Thyroid gland (tissue), 4 donors: ENCODE data around the gene MAGOHB. TPM values are rescaled to one million over a fixed set of nuclear protein-coding genes. Genes with fewer than 3 reads are reported as not detected.
"Not testable (repeated sequence)": the region's sequence is repeated elsewhere in the genome, so short reads cannot be mapped to it uniquely, and the experiment has no call there.

Experiments used
- DNase-seq, 2 donors: peaks; one replicate each; pipeline ENCODE4 v3.0.0-alpha.2; 2019
- H3K27ac ChIP-seq, 3 donors: fragments of 200-600 bp; sonication (generic); 1 replicate in 2 of 3; 2 replicates in 1 of 3; pipeline ENCODE4 v1.5.1; 2016 to 2019; ENCODE audit warnings: mild to moderate bottlenecking in 1 of 3, moderate library complexity in 1 of 3
- H3K27me3 ChIP-seq: fragments of 200-600 bp; sonication (generic); one replicate; pipeline ENCODE4 v1.5.1; 2019
- H3K36me3 ChIP-seq, 2 donors: fragments of 200-600 bp; sonication (generic); one replicate each; pipeline ENCODE4 v1.5.1; 2016 to 2019
- H3K4me1 ChIP-seq, 2 donors: fragments of 200-600 bp; sonication (generic); one replicate each; pipeline ENCODE4 v1.5.1; 2017 to 2019
- H3K4me3 ChIP-seq, 3 donors: fragments of 200-600 bp; sonication (generic); replicated peaks in 1 of 3; 1 replicate in 2 of 3; 2 replicates in 1 of 3; pipeline ENCODE4 v1.5.1; 2016; ENCODE audit warnings: mild to moderate bottlenecking in 1 of 3
- H3K9me3 ChIP-seq: fragments of 200-600 bp; sonication (generic); one replicate; pipeline ENCODE4 v1.5.1; 2017
- POLR2A ChIP-seq, 2 donors: fragments of 450-650 bp; IDR thresholded peaks; one replicate each; pipeline ENCODE4 v1.6.1; 2017; ENCODE audit warnings: antibody characterized with exemption in 2 of 2, mild to moderate bottlenecking in 2 of 2, moderate library complexity in 1 of 2
- WGBS, 2 donors: methylation state at CpG; one replicate each; pipeline ENCODE4 v1.1.5; 2017; 5-methylcytosine and 5-hydroxymethylcytosine counted together
- intact Hi-C: fragments of 100-400 bp; cut with DNase I; formaldehyde crosslinking; loops from one replicate; pipeline ENCODE4 v1.15.1; 2023
- total RNA-seq, 4 donors: library from RNA; depleted of rRNA; stranded (reverse); fragments of >200 nt; gene quantifications; one replicate each; pipeline ENCODE4 v1.2.3, GENCODE V29; 2016
- TF ChIP-seq, protein P1 (sequence below), 6 experiments: fragments of 200-600 bp in 3 of 6; fragments of 450-650 bp in 3 of 6; sonication (generic) in 3 of 6; IDR thresholded peaks; one replicate each; pipeline ENCODE4 v1.5.1; 2016 to 2019; ENCODE audit warnings: antibody characterized with exemption in 6 of 6, mild to moderate bottlenecking in 2 of 6, inconsistent platforms in 1 of 6, moderate library complexity in 1 of 6

The MAGOHB gene
- total RNA-seq, 4 donors from 2014 or later = 13.1 to 17.4 (median 14.5) TPM

DNA sequence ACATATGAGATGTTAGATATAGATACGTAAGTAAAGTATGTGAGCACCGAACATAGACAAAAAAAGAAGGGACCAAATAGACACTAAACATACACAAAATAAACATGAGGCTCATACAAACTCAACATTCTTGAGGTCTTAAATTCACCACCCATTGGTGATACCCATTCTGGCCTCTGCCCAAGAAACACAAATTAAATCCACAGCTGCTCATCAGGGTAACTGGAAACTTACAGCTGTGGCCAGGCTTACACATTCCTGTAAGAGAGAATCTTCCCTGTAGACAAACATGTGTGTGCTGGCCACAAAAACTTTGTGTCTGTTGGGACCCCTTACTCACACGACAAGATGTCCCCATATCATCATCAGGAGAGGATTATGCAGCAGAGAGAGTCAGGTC, 22.4 kb downstream of the MAGOHB start:
- H3K27ac ChIP-seq = no peak overlapping the region
- TF ChIP-seq POLR2A (IDR thresholded peaks at IDR 0.05) = no peak
- TF ChIP-seq, protein P1, sequence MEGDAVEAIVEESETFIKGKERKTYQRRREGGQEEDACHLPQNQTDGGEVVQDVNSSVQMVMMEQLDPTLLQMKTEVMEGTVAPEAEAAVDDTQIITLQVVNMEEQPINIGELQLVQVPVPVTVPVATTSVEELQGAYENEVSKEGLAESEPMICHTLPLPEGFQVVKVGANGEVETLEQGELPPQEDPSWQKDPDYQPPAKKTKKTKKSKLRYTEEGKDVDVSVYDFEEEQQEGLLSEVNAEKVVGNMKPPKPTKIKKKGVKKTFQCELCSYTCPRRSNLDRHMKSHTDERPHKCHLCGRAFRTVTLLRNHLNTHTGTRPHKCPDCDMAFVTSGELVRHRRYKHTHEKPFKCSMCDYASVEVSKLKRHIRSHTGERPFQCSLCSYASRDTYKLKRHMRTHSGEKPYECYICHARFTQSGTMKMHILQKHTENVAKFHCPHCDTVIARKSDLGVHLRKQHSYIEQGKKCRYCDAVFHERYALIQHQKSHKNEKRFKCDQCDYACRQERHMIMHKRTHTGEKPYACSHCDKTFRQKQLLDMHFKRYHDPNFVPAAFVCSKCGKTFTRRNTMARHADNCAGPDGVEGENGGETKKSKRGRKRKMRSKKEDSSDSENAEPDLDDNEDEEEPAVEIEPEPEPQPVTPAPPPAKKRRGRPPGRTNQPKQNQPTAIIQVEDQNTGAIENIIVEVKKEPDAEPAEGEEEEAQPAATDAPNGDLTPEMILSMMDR (IDR thresholded peaks at IDR 0.05) = no peak
- H3K9me3 ChIP-seq = no peaks in the 10 kb centered on the region
- H3K4me3 ChIP-seq = no peak overlapping the region
- WGBS, 2 donors = 96 to 97% methylated on average over 3 of the region's 3 CpGs
- H3K4me1 ChIP-seq = no peaks in the 10 kb centered on the region
- no peaks in the 10 kb centered on the region for H3K27me3 ChIP-seq
- no peaks in the 10 kb centered on the region for H3K36me3 ChIP-seq
- intact Hi-C loops = no loop called here
- DNase-seq = no peak

DNA sequence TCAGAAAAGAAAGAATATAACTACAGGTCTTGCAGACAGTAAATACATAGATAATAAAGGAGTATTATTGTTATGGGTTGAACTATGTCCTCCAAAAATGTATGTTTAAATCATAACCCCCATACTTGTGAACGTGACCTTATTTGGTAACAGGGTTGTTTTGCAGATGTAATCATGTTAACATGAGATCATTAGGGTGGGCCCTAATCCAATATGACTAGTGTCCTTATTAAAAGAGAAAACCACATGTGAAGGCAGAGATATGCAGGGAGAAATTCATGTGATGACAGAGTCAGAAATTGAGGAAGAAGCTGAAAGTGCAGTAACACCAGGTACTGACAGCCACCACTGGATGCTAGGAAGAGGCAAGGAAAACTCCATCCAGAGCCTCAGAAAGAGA, 29.0 kb downstream of the MAGOHB start:
- TF ChIP-seq, protein P1 (IDR thresholded peaks at IDR 0.05) = no peak
- TF ChIP-seq POLR2A (IDR thresholded peaks at IDR 0.05) = no peak
- Histone ChIP-seq H3K4me3 (no peak overlapping the region), H3K9me3 (no peaks in the 10 kb centered on the region), H3K36me3 (no peaks in the 10 kb centered on the region), H3K27me3 (no peaks in the 10 kb centered on the region), H3K27ac (no peak overlapping the region), H3K4me1 (no peaks in the 10 kb centered on the region)
- DNase-seq = no peak
- intact Hi-C loops = no loop called here
- WGBS, 2 donors = 87 to 93% methylated on average over 1 of the region's 1 CpG

DNA sequence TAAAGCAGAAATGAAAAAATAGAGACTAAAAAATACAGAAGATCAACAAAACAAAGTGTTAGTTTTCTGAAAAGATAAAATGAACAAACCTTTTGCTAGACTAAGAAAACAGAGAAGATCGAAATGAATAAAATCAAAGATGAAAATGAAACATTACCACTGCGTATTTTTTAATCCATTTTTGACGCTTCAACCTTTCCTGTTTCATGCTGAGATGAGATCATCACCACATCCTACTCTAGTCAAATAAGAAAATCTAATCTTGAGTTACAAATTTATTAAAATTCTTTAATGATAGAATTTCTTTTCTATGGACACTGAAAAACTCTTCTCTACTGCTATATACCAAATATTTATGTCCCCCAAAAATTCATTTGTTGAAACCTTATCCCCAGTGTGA, 30.7 kb downstream of the MAGOHB start:
- intact Hi-C loops = no loop called here
- Histone ChIP-seq H3K36me3 (no peaks in the 10 kb centered on the region), H3K27me3 (no peaks in the 10 kb centered on the region), H3K27ac (no peak overlapping the region), H3K4me3 (no peak overlapping the region), H3K9me3 (no peaks in the 10 kb centered on the region), H3K4me1 (no peaks in the 10 kb centered on the region)
- DNase-seq = no peak
- TF ChIP-seq POLR2A (IDR thresholded peaks at IDR 0.05) = no peak
- TF ChIP-seq, protein P1 (IDR thresholded peaks at IDR 0.05) = no peak
- 94 to 97% methylated on average over 3 of the region's 3 CpGs for WGBS, 2 donors

DNA sequence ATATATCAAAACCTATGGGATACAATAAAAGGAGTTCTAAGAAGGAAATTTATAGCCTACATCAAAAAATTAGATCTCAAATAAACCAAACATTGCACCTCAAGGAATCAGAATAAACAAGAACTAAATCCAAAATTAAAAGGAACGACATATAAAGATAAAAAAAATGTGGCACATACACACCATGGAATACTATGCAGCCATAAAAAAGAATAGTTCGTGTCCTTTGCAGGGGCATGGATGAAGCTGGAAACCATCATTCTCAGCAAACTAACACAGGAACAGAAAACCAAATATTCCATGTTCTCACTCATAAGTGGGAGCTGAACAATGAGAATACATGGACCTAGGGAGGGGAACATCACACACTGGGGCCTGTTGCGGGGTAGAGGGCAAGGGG, 31.3 kb downstream of the MAGOHB start:
- H3K9me3 ChIP-seq, H3K4me3 ChIP-seq, H3K27me3 ChIP-seq, intact Hi-C loops, H3K27ac ChIP-seq, H3K4me1 ChIP-seq, H3K36me3 ChIP-seq, DNase-seq: not testable (repeated sequence)
- 78 to 82% methylated on average over 3 of the region's 3 CpGs for WGBS, 2 donors

DNA sequence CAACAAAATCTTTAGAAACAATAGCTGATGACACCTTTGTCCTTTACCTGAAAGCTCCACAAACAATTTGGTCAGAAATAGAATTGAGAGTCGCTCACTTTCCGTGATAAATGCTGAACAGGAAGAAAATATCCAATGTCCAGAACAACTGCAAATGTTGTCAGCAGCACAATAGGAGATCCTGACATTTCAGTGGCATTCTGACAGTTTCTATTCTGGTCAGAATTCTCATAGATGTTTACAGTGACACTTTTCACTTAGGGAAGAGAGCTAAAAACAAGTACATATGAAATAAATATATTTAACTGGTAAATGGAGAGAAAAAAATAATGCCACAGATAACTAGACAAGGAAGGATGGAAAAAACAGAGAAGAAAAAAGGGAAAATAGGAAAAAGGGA, 39.1 kb downstream of the MAGOHB start:
- Histone ChIP-seq H3K4me1 (no peaks in the 10 kb centered on the region), H3K27me3 (no peaks in the 10 kb centered on the region), H3K4me3 (no peak overlapping the region), H3K27ac (no peak overlapping the region), H3K36me3 (no peaks in the 10 kb centered on the region), H3K9me3 (no peaks in the 10 kb centered on the region)
- DNase-seq = no peak
- intact Hi-C loops = no loop called here
- WGBS, 2 donors = 60 to 74% methylated on average over 2 of the region's 2 CpGs
- TF ChIP-seq POLR2A (IDR thresholded peaks at IDR 0.05) = no peak
- TF ChIP-seq, protein P1 (IDR thresholded peaks at IDR 0.05) = no peak

DNA sequence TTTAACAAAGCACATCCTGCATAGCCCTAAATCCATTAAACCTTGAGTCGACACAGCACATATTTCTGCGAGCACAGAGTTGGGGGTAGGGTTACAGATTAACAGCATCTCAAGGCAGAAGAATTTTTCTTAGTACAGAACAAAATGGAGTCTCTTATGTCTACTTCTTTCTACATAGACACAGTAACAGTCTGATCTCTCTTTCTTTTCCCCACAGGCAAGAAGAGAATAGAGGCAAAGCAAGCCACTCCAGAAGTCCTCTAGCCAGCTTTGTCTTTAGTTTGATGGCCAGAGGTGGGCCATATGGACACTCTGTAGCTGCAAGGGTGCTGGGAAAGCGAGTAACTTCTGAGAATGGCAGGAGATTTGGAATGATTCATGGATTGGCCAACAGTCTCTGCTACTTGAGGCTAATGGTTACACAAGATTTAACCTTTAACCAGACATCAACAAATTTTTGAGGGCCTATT, 41.4 kb downstream of the MAGOHB start:
- DNase-seq = not testable (repeated sequence)

More for the DNA sequence above, 41.4 kb downstream of the MAGOHB start:
- intact Hi-C loops, H3K4me3 ChIP-seq, H3K27me3 ChIP-seq, H3K9me3 ChIP-seq, H3K27ac ChIP-seq, H3K36me3 ChIP-seq, H3K4me1 ChIP-seq: not testable (repeated sequence)
- WGBS, 2 donors = 55 to 56% methylated on average over 3 of the region's 3 CpGs
